ENCODE results near the gene KCNK7.

The KCNK7 gene

DNA sequence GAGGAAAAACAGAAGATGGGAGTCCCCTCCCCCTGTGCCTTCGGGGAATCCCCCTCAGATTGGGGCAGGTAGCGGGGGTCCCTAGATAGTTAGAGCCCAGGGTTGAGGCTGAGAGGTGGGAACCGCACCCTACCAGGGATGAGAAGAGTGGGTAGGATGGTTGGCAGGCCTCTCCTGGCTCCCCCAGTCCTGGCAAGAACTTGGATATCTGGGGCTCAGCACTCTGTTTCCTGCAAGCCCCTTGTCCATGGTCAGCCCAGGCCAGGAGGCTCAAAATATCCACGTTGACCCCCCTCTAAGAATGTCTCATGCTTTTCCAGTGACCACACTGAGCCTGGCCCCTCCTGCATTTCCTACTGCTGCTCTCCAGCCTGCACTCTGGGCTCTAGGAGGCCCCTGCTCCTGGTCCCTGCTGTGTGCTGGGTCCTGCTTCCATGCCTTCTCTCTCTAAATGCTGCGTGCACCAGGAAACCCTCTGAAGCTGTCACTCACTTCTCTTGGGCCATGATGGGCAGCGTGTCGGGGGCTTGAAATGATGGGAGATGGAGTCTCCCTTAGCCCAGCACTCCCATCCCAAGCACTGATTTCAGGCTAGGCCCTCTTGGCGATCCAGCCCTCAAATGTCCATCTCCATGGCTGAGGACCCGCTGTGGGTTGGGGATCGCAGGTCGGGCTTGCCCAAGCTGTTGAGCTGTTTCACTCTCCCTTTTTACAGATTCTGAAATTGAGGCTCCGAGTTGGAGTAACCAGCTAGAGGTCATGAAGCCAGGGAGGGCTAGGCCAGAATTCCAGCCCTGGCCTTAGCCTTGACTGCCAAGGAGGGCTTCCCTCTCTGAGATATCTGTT lies 16.4 kb upstream of the KCNK7 start:
- no peaks in the 10 kb centered on the region for H3K9me3 ChIP-seq (ENCODE audit: control insufficient read depth in 1 of 2, low read length in 2 of 2)
- peak overlapping the region; percentile 84 to 89 for H3K9ac ChIP-seq (ENCODE audit: low read depth in 1 of 2, low read length in 2 of 2)
- peak overlapping the region; percentile 0 for H3K27ac ChIP-seq (ENCODE audit: low read depth, low read length)
- peaks cover 14 to 42% of the 10 kb centered on the region in 2 donors for H3K36me3 ChIP-seq (ENCODE audit: control insufficient read depth in 1 of 2, insufficient read depth in 2 of 2, low read length in 2 of 2)
- no peaks in the 10 kb centered on the region for H3K27me3 ChIP-seq (ENCODE audit: control insufficient read depth in 1 of 2, insufficient read depth in 2 of 2, low read length in 2 of 2)
- peaks cover 37 to 56% of the 10 kb centered on the region in 2 donors for H3K4me1 ChIP-seq (ENCODE audit: control insufficient read depth in 1 of 2, insufficient read depth in 2 of 2, low read length in 2 of 2)
- H3K4me3 ChIP-seq (ENCODE audit: low read depth in 1 of 2, low read length in 2 of 2) = peak overlapping the region; percentile 91 to 93

DNA sequence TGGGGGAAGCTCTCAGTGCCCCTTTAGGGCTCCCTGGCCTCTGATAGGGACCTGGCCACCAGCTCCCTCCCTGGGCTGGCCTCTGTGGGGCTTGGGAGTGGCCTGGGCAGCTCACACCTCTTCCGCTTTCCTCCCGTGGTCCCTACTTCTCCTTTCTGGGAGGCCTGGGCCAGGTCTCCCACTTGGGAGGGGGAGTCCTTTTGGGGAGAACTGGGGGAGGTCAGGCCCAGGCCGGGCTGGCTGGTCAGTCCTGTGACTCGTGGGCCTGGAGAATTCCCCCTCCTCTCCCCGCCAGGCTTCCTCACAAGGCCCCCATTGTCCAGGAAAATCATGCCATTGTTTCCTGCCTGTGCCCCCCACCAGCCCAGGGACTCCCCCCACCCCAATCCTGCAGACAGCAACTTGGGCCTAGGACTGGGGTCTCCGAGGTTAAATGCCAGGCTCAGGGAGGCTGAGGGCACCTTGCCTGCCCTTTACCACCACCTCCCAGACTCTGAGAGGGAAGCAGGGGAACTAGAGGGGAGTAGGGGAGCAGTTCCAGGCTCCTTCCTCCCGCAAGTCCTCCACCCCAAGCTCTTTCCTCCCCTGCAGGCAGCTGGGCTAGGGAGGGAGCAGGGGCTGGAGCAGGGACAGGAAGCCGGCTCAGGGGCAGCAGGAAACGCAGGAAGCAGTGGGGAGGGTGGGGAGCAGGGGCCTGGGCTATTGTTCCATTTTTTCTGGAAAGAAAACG lies 15.6 kb upstream of the KCNK7 start:
- Histone ChIP-seq H3K9ac (ENCODE audit: low read depth in 1 of 2, low read length in 2 of 2) (peak overlapping the region in 1 of 2 donors; percentile 34), H3K4me3 (ENCODE audit: low read depth in 1 of 2, low read length in 2 of 2) (peak overlapping the region; percentile 91 to 93), H3K36me3 (ENCODE audit: control insufficient read depth in 1 of 2, insufficient read depth in 2 of 2, low read length in 2 of 2) (peaks cover 14 to 48% of the 10 kb centered on the region in 2 donors), H3K9me3 (ENCODE audit: control insufficient read depth in 1 of 2, low read length in 2 of 2) (no peaks in the 10 kb centered on the region), H3K27me3 (ENCODE audit: control insufficient read depth in 1 of 2, insufficient read depth in 2 of 2, low read length in 2 of 2) (no peaks in the 10 kb centered on the region), H3K4me1 (ENCODE audit: control insufficient read depth in 1 of 2, insufficient read depth in 2 of 2, low read length in 2 of 2) (peaks cover 30 to 52% of the 10 kb centered on the region in 2 donors), H3K27ac (ENCODE audit: low read depth, low read length) (peak overlapping the region; percentile 39)

- H3K27me3 ChIP-seq (ENCODE audit: control insufficient read depth in 1 of 2, insufficient read depth in 2 of 2, low read length in 2 of 2) = no peaks in the 10 kb centered on the region
- peak overlapping the region; percentile 15 to 34 for H3K9ac ChIP-seq (ENCODE audit: low read depth in 1 of 2, low read length in 2 of 2)
- H3K36me3 ChIP-seq (ENCODE audit: control insufficient read depth in 1 of 2, insufficient read depth in 2 of 2, low read length in 2 of 2) = peaks cover 21 to 56% of the 10 kb centered on the region in 2 donors
- H3K27ac ChIP-seq (ENCODE audit: low read depth, low read length) = no peak overlapping the region
- peak overlapping the region; percentile 91 to 93 for H3K4me3 ChIP-seq (ENCODE audit: low read depth in 1 of 2, low read length in 2 of 2)
- no peaks in the 10 kb centered on the region for H3K9me3 ChIP-seq (ENCODE audit: control insufficient read depth in 1 of 2, low read length in 2 of 2)
- H3K4me1 ChIP-seq (ENCODE audit: control insufficient read depth in 1 of 2, insufficient read depth in 2 of 2, low read length in 2 of 2) = peaks cover 30 to 51% of the 10 kb centered on the region in 2 donors
These were observed 14.8 kb upstream of the KCNK7 start for GRCh38 chr11:65610404-65610803.

DNA sequence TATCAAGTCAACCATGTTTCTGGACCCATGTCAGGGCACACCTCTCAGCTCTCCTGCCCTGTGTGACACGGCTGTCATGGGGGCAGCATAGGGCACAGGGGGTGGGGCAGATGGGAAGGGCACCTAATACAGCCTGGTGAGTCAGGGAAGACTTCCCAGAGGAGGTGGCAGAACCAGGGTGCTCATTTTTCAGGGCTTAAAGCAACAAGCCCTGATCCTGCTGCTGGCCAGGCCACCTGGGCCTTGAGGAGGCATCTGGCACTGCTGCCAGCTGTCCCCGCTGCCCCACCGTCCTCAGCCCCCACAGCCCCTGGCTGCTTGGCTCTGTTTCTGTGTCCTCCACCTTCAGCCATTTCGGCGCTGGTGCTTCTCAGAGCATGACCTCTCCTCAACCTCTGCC lies 14.1 kb upstream of the KCNK7 start:
- H3K9ac ChIP-seq (ENCODE audit: low read depth in 1 of 2, low read length in 2 of 2) = no peak overlapping the region

DNA sequence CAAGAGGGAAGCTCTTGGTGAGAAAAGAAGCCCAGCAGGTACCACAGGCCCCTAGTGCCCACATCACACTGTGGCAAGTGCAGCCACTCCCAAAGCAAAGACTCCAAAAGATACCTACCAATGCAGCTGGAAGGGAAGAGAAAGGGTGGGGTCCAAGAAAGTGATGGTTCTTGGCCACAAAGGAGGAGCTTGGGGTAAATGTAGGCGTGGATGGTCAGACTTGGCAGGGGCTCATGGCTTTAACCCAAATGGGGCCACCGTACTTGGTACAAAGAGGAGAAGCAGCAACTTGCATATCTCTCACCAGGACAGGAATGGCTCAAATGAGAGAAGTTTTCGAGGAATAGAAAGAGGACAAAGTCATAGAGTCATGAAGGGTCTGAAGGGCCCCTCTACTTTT lies 13.6 kb upstream of the KCNK7 start:
- Histone ChIP-seq H3K4me3 (ENCODE audit: low read depth in 1 of 2, low read length in 2 of 2) (no peak overlapping the region), H3K36me3 (ENCODE audit: control insufficient read depth in 1 of 2, insufficient read depth in 2 of 2, low read length in 2 of 2) (peaks cover 29 to 67% of the 10 kb centered on the region in 2 donors), H3K27me3 (ENCODE audit: control insufficient read depth in 1 of 2, insufficient read depth in 2 of 2, low read length in 2 of 2) (no peaks in the 10 kb centered on the region), H3K9ac (ENCODE audit: low read depth in 1 of 2, low read length in 2 of 2) (no peak overlapping the region), H3K27ac (ENCODE audit: low read depth, low read length) (no peak overlapping the region), H3K4me1 (ENCODE audit: control insufficient read depth in 1 of 2, insufficient read depth in 2 of 2, low read length in 2 of 2) (peaks cover 30 to 51% of the 10 kb centered on the region in 2 donors), H3K9me3 (ENCODE audit: control insufficient read depth in 1 of 2, low read length in 2 of 2) (no peaks in the 10 kb centered on the region)

More for the DNA sequence above, 14.1 kb upstream of the KCNK7 start:
- Histone ChIP-seq H3K4me3 (ENCODE audit: low read depth in 1 of 2, low read length in 2 of 2) (no peak overlapping the region), H3K4me1 (ENCODE audit: control insufficient read depth in 1 of 2, insufficient read depth in 2 of 2, low read length in 2 of 2) (peaks cover 30 to 51% of the 10 kb centered on the region in 2 donors), H3K9me3 (ENCODE audit: control insufficient read depth in 1 of 2, low read length in 2 of 2) (no peaks in the 10 kb centered on the region), H3K27me3 (ENCODE audit: control insufficient read depth in 1 of 2, insufficient read depth in 2 of 2, low read length in 2 of 2) (no peaks in the 10 kb centered on the region), H3K36me3 (ENCODE audit: control insufficient read depth in 1 of 2, insufficient read depth in 2 of 2, low read length in 2 of 2) (peaks cover 28 to 63% of the 10 kb centered on the region in 2 donors), H3K27ac (ENCODE audit: low read depth, low read length) (no peak overlapping the region)

GRCh38 chr11:65607614-65608426 lies 12.2 kb upstream of the KCNK7 start:
- H3K27me3 ChIP-seq (ENCODE audit: control insufficient read depth in 1 of 2, insufficient read depth in 2 of 2, low read length in 2 of 2) = no peaks in the 10 kb centered on the region
- peaks cover 29 to 78% of the 10 kb centered on the region in 2 donors for H3K36me3 ChIP-seq (ENCODE audit: control insufficient read depth in 1 of 2, insufficient read depth in 2 of 2, low read length in 2 of 2)
- no peaks in the 10 kb centered on the region for H3K9me3 ChIP-seq (ENCODE audit: control insufficient read depth in 1 of 2, low read length in 2 of 2)
- peak overlapping the region in 1 of 2 donors; percentile 13 for H3K4me3 ChIP-seq (ENCODE audit: low read depth in 1 of 2, low read length in 2 of 2)
- peaks cover 25 to 44% of the 10 kb centered on the region in 2 donors for H3K4me1 ChIP-seq (ENCODE audit: control insufficient read depth in 1 of 2, insufficient read depth in 2 of 2, low read length in 2 of 2)
- H3K9ac ChIP-seq (ENCODE audit: low read depth in 1 of 2, low read length in 2 of 2) = no peak overlapping the region
- no peak overlapping the region for H3K27ac ChIP-seq (ENCODE audit: low read depth, low read length)

- Histone ChIP-seq H3K4me3 (ENCODE audit: low read depth in 1 of 2, low read length in 2 of 2) (peak overlapping the region in 1 of 2 donors; percentile 13), H3K4me1 (ENCODE audit: control insufficient read depth in 1 of 2, insufficient read depth in 2 of 2, low read length in 2 of 2) (peaks cover 17 to 36% of the 10 kb centered on the region in 2 donors), H3K27me3 (ENCODE audit: control insufficient read depth in 1 of 2, insufficient read depth in 2 of 2, low read length in 2 of 2) (no peaks in the 10 kb centered on the region), H3K36me3 (ENCODE audit: control insufficient read depth in 1 of 2, insufficient read depth in 2 of 2, low read length in 2 of 2) (peaks cover 29 to 73% of the 10 kb centered on the region in 2 donors), H3K27ac (ENCODE audit: low read depth, low read length) (peak overlapping the region; percentile 56), H3K9me3 (ENCODE audit: control insufficient read depth in 1 of 2, low read length in 2 of 2) (no peaks in the 10 kb centered on the region), H3K9ac (ENCODE audit: low read depth in 1 of 2, low read length in 2 of 2) (no peak overlapping the region)
These were observed 11.4 kb upstream of the KCNK7 start for GRCh38 chr11:65606876-65607613.

- no peak overlapping the region for H3K9ac ChIP-seq (ENCODE audit: low read depth in 1 of 2, low read length in 2 of 2)
- peaks cover 0 to 9% of the 10 kb centered on the region in 2 donors for H3K4me1 ChIP-seq (ENCODE audit: control insufficient read depth in 1 of 2, insufficient read depth in 2 of 2, low read length in 2 of 2)
- H3K9me3 ChIP-seq (ENCODE audit: control insufficient read depth in 1 of 2, low read length in 2 of 2) = no peaks in the 10 kb centered on the region
- no peak overlapping the region for H3K27ac ChIP-seq (ENCODE audit: low read depth, low read length)
- H3K36me3 ChIP-seq (ENCODE audit: control insufficient read depth in 1 of 2, insufficient read depth in 2 of 2, low read length in 2 of 2) = peaks cover 38 to 60% of the 10 kb centered on the region in 2 donors
- no peak overlapping the region for H3K4me3 ChIP-seq (ENCODE audit: low read depth in 1 of 2, low read length in 2 of 2)
- no peaks in the 10 kb centered on the region for H3K27me3 ChIP-seq (ENCODE audit: control insufficient read depth in 1 of 2, insufficient read depth in 2 of 2, low read length in 2 of 2)
These were observed 8.7 kb upstream of the KCNK7 start for GRCh38 chr11:65604258-65604657.

DNA sequence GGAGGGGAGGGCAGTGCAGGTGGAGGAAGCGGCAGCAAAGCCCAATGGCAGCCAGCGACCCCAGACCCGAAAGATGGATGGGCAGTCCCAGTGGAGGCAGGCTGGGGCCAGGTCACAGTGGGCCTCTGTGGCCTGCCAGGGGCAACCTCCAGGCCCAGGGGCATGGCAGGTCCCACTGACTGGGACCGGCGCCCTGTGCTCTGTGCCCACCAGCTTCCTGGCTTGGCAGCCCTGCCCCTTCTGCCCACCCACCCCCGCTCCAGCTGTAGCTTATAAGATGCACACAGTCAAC lies 4.3 kb upstream of the KCNK7 start:
- H3K27me3 ChIP-seq (ENCODE audit: control insufficient read depth in 1 of 2, insufficient read depth in 2 of 2, low read length in 2 of 2) = no peaks in the 10 kb centered on the region
- H3K9me3 ChIP-seq (ENCODE audit: control insufficient read depth in 1 of 2, low read length in 2 of 2) = no peaks in the 10 kb centered on the region
- H3K27ac ChIP-seq (ENCODE audit: low read depth, low read length) = no peak overlapping the region
- H3K9ac ChIP-seq (ENCODE audit: low read depth in 1 of 2, low read length in 2 of 2) = no peak overlapping the region
- peaks cover 9 to 10% of the 10 kb centered on the region in 2 donors for H3K4me1 ChIP-seq (ENCODE audit: control insufficient read depth in 1 of 2, insufficient read depth in 2 of 2, low read length in 2 of 2)
- no peak overlapping the region for H3K4me3 ChIP-seq (ENCODE audit: low read depth in 1 of 2, low read length in 2 of 2)
- peaks cover 28 to 47% of the 10 kb centered on the region in 2 donors for H3K36me3 ChIP-seq (ENCODE audit: control insufficient read depth in 1 of 2, insufficient read depth in 2 of 2, low read length in 2 of 2)

Measured in duodenal mucosa (tissue), 2 donors.